Mucosa of gallbladder (tissue), 1 donor: ENCODE measurements around the gene HDAC1. TPM values are rescaled to one million over a fixed set of nuclear protein-coding genes. Genes with fewer than 3 reads are reported as not detected.
A peak's percentile ranks its signal among the peaks of the same experiment; 100 is the strongest.
"Not testable (repeated sequence)": the region's sequence is repeated elsewhere in the genome, so short reads cannot be mapped to it uniquely, and the experiment has no call there.

Experiments
- DNase-seq: peaks from one replicate; pipeline ENCODE4 v3.0.0-alpha.2; 2020; ENCODE audit warnings: low spot score
- total RNA-seq: library from RNA; stranded (reverse); gene quantifications from one replicate; pipeline ENCODE4 v1.2.1, GENCODE V29; 2021
- donor health status: DM: no; HTN: no; CAD: no.

The HDAC1 gene
- total RNA-seq, 1 donor from 2014 or later, result 166 TPM

GRCh38 chr1:32349211-32349708 is 57.4 kb downstream of the HDAC1 start:
- no peak for DNase-seq

DNA sequence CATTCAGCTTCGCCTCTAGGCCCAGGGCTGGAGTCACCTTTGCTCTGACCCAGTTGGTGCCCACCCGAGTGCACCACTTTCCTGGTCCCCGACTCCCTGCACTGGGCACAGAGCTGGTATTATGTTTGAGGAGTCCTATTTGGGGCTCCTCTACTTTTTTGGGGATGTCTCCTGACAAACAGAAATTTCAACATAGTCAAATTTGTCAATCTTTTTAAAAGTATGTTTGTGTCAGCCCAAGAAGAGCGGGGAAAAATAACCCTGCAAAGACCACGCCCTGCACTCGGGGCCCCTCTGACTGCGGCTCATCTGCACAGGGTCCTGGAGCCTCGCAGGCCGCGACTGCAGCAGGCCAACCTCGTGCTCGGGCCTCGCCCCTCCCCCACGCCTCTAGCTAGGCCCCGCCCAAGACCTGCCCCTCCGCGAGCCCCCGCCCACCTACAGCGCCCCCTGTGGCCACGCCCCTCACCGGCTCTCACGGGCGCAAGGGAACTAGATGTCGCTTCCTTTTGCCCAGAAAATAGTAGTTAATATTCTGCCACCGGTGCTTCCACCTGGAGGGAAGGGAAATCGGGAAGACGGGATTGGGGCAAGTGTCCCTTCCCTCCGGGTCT is 59.0 kb downstream of the HDAC1 start:
- DNase-seq, result no peak

GRCh38 chr1:32351399-32352238 is 59.7 kb downstream of the HDAC1 start:
- peak; percentile 92 for DNase-seq

GRCh38 chr1:32352239-32352745 is 60.4 kb downstream of the HDAC1 start:
- DNase-seq, result no peak

DNA sequence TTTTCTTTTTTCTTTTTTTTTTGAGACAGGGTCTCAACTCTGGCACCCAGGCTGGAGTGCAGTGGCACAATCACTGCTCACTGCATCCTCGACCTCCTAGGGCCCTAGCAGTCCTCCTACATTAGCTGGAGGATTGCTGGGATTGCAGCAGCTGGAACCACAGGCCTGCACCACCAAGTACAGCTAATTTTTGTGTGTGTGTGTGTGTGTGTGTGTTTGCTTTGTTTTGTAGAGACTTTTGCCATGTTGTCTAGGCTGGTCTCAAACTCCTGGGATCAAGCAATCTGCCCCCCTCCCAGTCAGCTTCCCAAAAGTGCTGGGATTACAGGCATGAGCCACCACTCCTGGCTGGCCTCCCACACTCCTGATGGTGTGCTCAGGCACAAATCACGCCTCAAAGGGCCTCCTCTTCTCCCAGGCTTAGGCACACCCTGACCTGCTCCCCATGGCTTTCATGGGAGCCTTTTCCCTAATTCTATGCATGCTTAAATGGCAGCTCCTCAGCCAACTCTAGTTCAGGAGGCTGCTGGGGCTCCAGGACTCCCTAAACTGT is 61.0 kb downstream of the HDAC1 start:
- no peak for DNase-seq

- DNase-seq, result no peak
Observed at GRCh38 chr1:32353431-32353830, 61.5 kb downstream of the HDAC1 start.

GRCh38 chr1:32353886-32354570 is 62.1 kb downstream of the HDAC1 start:
- DNase-seq, result peak; percentile 48

- DNase-seq, result not testable (repeated sequence)
Observed at GRCh38 chr1:32355778-32356177, 63.9 kb downstream of the HDAC1 start.

DNA sequence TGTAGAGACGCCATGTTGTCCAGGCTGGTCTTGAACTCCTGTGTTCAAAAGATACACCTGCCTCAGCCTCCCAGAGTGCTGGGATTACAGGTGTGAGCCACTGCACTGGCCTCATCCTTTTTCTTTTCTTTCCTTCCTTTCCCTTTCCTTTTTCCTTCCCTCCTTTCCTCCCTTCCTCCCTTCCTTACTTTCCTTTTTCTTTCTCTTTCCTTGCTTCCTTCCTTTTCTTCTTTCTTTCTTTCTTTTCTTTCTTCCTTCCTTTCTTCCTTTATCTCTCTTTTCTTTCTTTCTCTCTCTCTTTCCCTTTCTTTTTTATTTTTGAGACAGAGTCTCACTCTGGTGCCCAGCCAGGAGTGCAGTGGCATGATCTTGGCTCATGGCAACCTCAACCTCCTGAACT is 64.6 kb downstream of the HDAC1 start:
- DNase-seq, result no peak

GRCh38 chr1:32357614-32358013 is 65.7 kb downstream of the HDAC1 start:
- DNase-seq, result no peak

GRCh38 chr1:32358435-32358834 is 66.6 kb downstream of the HDAC1 start:
- DNase-seq, result no peak

GRCh38 chr1:32361308-32361673 is 69.4 kb downstream of the HDAC1 start:
- no peak for DNase-seq

GRCh38 chr1:32361674-32362473 is 70.0 kb downstream of the HDAC1 start:
- DNase-seq, result peak; percentile 37

DNA sequence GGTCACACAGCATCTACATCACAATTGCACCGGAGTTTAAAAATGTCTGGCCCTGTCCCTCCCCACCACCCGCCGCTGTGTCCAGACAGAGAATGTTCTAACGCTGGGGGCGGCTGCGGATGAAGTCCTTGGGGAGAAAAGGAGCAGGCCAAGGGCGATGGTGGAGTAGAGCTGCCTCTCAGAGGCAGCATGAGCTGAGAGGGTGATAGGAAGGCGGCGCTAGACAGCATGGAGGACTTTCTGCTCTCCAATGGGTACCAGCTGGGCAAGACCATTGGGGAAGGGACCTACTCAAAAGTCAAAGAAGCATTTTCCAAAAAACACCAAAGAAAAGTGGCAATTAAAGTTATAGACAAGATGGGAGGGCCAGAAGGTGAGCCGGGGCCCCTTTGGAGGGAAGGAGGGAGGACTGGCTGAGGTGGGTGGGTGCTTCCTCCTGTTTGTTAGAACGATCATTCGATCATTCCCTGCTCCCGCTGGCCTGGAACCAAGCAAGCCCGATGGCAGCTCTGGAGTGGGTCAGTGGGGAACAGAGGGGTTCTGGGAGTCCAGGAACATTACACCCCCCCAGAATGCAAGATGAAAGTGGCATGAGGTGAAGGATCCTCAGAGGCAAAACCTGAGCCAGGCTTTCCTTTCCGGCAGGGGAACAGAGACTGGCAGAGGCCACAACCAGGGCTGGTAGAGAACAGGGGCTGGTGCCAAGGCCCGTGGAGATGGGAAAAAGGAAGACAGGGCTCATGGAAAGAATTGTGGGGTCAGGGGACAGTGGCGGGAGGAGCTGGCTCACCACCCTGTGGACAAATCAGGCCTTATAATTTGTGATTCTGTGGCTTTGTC is 70.8 kb downstream of the HDAC1 start, which contains the start of the genes FAM229A and TSSK3:
FAM229A (minus strand) TSS at position 12 of the 840 bp plus-strand sequence. CDS start 394 bp downstream, outside the sequence.
TSSK3 (plus strand) TSS at position 66 of the 840 bp plus-strand sequence; CDS start at position 229, 163 bp downstream.
- DNase-seq, result no peak

- DNase-seq, result no peak
Observed at GRCh38 chr1:32363713-32364112, 71.8 kb downstream of the HDAC1 start.

DNA sequence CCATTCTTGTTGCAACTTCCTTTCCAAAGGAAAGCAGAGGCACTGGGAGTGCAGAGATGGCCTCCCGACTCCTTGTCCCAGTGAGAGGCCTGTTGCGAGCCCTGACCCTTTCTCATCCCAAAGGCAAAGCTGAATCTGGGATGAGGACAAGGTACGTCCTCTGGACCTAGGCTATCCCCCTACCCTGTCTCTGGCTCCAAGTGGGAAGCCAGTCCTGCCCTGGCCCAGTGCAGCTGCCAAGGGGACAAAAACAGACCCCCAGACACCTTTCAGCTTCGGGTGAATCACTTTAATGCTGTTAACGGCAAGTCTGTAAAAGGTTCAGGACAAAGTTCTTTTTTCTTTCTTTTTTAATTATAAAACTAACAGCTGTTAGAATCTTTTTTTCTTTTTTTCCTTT is 73.0 kb downstream of the HDAC1 start:
- no peak for DNase-seq

GRCh38 chr1:32365445-32365844 is 73.6 kb downstream of the HDAC1 start:
- DNase-seq, result no peak

- DNase-seq, result no peak
Observed at GRCh38 chr1:32367912-32368635, 76.2 kb downstream of the HDAC1 start.

GRCh38 chr1:32372149-32372756 is 80.4 kb downstream of the HDAC1 start:
- DNase-seq, result no peak
